Activated CD4-positive, alpha-beta T cell treated with anti-CD3 and anti-CD28 coated beads for 1 hour (primary cell): ENCODE results near the gene ATOH1.

ENCODE experiments used
- DNase-seq: peaks from one replicate; pipeline ENCODE4 v3.0.0-alpha.2; 2020

Gene ATOH1

DNA sequence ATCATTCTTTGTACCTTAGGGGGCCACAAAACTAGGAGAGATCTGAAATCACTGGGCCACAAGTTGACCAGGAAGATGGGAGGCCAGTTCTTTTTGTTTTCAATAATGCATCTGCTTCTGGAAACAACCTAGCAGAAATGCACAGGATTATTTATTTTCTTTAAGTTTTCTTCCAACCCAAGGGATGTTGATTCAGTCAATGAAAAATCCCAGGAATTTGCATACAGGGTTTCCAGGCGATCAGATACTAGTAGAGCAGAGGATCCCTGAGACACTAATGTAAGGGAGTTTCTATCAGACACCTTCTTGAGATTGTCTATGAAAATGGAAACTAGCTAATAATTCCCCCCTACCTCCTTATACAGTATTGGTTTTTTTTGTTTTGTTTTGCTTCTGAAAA, 7.4 kb downstream of the ATOH1 start:
- no peak for DNase-seq

DNA sequence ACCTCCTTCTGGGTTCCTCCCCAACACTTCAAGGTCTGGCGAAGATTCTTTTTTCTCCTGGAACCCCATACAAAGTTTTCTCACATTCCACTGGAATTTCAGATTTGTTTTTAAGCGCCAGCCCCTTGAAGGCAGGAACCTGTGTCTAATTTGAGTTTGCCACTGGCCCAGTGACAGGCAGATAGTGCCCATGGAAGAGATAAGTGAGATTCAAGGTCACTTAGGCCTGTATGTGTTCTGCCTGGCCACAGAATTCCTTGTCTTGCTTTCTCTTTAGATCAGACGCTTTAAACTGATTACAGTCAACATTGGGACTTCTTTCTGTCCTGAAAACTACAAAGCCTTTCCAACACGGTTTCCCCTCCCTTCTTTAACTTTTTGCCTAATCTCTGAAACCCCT, 11.2 kb downstream of the ATOH1 start:
- DNase-seq = no peak

DNA sequence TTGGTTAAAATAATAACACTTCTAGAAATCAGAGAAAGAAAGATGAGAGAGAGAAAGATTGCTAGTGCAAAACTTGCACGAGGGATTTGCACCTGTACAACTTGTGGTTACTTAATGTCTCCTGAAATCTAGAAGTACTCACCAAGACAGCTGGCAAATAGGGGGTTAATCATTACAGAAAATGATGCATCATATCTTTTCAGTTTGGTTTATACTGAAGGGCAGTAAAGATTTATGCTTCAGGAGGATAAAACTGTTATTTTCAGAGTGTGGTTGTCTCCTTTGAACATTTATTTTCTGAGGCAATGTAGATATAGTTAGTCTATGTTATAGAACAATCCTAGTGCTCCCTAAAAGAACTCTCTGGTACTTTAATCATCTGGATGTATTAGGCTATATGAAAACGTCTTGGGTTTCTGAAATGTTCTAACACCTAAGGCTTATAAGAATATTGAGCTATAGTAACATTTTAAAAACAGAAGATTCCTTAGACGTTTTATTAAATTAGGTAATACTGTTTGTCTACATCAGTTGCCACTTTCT, 13.3 kb downstream of the ATOH1 start:
- no peak for DNase-seq

DNA sequence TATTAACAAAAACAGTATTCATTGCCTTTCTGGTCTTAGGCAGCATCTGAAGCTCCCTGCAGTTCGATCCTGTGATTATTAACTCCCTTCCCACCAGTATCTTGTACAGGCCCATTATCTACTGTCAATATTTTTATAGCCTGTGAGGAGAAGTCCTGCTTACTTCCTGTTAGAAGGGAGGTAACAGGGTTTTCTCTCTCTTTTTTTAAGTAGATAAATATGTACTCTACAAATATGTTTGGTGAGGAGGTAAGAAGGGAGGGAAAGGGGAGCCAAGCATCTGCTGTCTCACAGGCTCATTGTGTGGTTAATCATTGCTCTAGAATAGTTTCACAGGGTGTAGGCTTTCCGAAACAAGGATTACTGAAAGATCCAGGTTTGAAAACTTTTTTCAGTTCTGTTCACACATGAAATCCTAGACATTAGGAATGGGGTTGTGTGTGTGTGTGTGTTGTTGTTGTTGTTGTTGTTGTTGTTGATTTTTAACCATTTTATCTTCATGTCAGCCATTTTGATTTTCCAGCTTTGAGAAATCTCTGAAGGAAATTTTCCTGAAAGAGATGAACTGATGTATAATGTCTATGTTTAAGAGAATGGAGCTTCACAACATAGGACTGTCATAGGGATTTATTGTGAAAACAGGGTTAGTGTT, 14.2 kb downstream of the ATOH1 start:
- no peak for DNase-seq

DNA sequence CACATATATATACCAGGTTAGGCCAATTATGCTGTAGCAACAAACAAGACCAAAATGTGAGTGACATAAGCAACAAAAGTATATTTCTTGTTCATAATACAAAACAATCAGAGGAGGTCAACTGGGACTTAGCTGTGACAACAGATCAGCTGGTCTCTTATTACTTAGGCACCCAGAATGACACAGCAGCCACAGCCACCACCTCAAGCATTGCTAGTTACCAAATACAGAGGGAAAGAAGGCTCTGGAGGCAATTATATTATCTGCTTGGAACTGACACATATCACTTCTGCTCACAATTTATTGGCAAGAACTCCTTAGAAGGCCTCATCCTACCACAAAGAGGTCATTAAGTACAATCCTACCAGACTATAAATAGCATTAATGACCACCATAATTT, 15.2 kb downstream of the ATOH1 start:
- no peak for DNase-seq

DNA sequence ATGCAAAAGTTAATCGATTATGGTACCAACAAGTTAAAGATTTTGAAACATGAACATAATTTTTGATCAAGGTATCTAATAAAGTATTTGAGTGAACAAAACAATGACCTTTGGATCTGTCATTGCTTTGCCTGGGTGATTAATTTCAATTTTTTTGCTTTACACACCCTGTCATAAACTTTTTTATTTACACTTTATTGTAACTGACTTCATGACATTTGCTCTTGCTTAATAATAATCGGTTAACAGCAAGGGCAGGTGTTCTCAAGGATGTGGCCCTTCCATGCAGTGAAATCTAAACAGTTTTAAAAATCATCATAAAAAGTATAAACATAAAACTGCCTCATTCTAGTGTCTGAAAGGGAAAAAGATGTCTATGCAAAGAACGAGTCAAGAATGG, 24.1 kb downstream of the ATOH1 start:
- no peak for DNase-seq

DNA sequence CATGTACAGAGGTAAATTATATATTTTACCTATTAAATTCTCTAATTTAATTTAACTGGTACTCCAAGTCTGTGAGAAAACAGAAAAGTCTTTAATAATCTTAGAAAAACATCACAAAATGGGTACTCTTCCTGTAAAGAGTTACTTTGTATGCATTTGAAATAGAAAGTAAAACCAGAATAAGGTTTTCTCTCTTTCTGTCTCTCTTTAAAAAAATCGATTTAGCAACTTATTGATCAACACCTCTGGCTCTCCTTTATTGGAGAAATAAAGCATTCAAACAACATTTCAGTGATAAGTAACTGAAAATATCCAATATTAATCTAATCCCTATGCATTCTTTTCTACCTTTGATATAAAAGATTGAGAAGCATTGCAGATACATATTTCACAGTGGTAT, 27.4 kb downstream of the ATOH1 start:
- no peak for DNase-seq

DNA sequence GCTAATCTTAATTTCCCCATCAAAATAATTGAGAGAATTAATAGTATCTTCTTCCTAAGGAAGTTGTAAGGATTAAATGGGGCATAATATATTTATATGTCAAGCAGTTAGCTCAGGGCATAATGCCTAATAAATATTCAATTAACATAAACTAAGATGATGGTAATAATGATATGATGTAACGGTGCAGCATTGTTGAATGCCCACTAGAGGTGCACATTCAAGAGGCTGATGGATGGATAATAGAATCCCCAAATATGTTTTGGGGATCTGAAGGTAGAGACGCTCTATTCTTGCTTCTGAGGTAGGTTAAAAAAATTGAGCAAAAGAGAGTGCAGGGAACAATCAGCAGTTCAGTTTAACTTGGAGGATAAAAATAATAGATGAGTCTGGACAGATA, 37.1 kb downstream of the ATOH1 start:
- no peak for DNase-seq

DNA sequence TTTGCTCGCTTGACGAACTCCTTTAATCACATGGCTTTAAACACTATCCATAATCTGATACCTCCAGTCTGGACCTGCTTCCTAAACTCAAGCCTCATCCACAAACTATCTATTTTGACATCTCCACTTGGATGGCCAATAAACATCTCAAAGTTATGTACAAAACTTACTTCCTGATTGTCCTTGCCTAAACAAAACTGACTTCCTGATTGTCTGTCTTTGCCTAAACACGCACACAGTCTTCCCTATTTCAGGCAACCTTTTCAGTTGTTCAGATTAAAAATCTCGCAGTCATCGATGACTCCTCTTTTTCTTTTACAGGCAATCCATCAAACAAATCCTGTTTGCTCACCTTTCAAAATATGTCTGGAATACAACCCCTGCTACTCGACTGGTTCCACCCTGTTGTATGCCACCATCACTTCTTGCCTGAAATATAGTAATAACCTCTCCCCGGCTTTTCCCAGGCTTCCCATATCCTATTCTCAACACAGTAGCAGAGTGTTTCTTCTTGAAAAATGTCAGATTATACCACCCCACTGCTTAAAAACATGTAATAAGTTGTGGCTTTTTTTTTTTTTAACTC, 39.0 kb downstream of the ATOH1 start:
- no peak for DNase-seq

DNA sequence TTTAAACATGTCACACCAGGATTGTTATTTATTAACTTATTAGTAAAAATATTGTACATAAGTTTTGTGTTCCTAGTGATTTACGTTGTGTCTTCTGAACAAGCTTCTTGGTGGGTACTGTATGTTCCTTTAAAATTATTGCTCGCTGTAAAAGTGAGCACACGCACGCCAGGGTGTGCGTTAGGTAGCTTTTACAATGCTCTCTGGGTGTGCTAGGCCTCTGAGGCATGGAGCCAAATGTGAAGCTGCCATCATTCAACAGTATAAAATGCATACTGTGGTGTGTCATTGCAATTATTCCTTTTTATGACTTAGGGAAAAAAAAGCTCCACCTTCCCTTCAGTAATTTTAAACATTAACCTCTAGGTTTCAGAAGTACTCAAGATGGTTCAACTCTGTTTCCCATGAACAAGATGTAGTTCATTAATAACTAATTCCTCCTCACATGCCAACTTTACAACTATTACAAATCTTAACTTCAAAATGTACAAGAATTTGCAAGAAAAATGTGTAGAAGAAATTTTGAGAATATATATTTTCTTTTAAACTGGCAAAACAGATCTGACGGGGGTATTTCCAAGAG, 42.4 kb downstream of the ATOH1 start:
- DNase-seq = no peak

DNA sequence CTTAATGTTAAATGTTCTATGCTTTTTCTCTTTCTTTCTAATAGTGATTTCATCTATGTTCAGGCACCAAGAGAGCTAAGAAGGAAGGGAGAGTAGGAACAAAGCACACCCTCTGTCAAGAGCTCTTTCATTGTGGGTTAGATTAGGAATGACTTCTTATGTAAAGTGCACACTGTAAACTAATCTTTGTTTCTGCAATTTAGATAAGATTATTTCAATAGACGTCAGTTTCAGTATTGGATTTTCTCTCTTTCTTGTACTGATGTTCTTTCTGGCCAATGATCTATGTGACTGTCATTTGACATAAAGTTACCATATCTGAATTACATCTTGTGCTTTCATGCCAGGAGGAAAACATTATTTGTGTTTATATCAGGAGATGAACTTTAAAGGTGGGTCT, 48.2 kb downstream of the ATOH1 start:
- no peak for DNase-seq

DNA sequence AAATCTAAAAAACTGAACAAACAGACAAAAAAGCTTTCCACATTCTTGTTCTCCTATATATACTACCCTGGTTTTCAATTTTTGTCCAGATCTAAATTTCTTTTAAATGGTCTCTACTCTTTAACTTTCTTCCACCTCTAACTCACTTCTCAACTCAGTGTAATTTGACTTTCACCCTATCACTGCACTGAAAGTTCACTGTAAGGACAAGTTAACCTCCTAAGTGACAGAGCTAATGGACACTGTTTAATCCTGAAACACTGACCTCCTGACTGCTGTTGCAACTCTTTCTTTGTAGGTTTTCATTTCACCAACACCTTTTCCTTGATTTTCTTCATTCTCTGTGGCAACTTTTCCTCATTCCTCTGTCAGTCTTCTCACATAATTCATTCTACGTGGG, 50.0 kb downstream of the ATOH1 start:
- no peak for DNase-seq

DNA sequence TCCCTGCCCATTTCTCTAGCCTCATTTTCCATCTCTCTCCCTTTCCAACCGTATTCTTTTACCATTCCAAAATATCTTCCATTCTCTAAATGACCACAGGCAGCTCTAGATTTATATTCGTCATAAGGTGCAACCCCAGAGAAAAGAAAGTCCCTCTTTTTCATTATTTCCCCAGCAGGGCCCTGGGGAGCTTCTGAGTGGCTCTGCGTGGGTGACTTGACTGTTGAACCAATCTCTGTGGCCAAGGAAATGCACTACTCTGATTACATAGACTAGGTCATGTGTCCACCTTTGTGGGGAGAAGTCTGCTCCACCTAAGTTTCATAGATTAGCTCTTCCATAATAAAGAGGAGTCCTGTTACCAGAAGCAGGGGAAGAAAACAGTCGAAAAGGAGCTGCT, 51.4 kb downstream of the ATOH1 start:
- DNase-seq = no peak
